ENCODE data around the gene SLC44A5.
"Not testable (repeated sequence)": the region's sequence is repeated elsewhere in the genome, so short reads cannot be mapped to it uniquely, and the experiment has no call there.

SLC44A5 gene

GRCh38 chr1:75522389-75522788 is 88.5 kb downstream of the SLC44A5 start:
- DNase-seq (ENCODE audit: low spot score) (no peak), FAIRE-seq (no peak)

DNA sequence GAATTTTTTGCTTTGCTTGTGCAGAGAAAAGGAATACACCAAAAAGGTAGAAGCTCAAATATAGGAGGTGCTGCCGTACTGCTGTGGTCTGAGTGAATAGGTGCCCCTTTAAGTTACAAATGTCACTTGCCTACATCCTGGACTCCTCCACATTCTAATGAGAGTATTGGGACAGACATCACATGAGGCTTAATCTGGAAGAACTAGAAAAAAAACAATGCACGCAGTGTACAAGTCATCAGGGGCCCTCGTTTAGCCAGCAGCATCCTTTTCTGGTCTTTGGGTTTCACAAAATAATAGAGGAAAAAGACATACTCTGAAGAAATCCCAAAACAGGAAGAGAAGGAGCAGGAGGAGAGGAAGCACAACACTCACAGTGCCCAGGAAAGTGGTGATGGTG is 89.3 kb downstream of the SLC44A5 start:
- DNase-seq (ENCODE audit: low spot score) (no peak), FAIRE-seq (no peak)

DNA sequence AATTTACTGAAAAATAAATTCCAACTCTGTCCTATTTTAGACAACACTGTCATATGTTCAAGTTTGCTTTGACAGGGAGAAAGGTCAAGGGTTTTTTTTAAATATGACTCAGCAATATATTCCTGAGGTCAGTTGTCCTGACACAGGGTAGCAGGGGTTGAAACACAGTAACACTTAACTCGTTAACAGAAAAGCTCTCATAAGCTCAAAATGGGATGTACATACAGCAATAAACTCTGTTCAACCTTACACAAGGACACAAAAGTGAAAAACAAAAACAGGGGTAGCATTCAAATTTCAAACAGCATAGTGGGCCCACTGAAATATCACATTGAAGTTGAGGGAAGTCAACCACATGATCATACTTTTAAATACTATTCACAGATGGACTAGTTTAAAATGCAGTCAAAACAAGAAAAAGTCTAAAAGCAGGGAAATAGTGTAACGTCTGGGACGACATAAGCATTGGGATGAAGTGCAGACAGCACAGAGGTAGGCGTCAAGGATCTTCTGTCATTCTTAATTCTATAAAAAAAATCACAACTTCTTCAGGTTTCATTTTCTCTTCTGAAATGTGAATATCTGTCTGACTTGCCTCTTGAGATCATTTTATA is 89.9 kb downstream of the SLC44A5 start:
- FAIRE-seq (no peak), DNase-seq (ENCODE audit: low spot score) (no peak)

GRCh38 chr1:75519651-75520427 is 91.1 kb downstream of the SLC44A5 start:
- no peak for FAIRE-seq

DNA sequence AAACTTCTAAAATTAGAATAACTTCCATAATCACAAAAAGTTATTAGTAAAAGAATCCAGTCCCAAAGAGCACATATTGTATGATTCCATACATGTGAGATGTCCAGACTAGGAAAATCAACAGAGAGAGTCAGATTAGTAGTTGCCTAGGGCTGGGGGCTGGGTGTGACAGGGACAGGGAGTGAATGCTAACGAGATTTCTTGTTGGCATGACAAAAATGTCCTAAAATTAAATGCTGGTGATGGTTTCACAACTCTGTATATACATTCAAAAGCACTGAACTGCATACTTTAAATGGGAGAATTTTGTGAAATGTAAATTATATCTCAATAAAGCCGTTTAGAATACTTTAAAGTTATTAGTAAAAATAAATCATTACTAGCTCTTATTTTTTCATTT is 92.2 kb downstream of the SLC44A5 start:
- FAIRE-seq (no peak), DNase-seq (ENCODE audit: low spot score) (no peak)

More at GRCh38 chr1:75519651-75520427, 91.1 kb downstream of the SLC44A5 start:
- DNase-seq (ENCODE audit: low spot score), result no peak

DNA sequence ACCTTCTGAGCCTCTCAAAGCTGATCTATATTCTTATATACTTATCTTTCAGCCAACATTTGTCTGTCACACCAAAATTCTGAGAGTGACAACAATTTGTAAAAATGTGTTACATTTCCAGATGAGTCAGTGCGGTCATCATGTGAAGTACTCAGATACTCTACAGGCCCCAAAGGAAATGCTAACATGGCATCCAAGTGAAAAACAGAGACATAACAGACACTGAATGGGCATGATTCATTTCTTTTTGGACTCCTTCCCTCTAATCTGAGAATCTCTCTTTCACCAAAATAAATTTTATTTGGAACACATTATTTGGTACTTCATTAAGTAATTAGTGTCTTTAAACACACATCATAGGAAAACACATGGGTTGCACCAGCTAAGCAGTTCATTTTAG is 96.6 kb downstream of the SLC44A5 start:
- FAIRE-seq (no peak), DNase-seq (ENCODE audit: low spot score) (no peak)

GRCh38 chr1:75506976-75507375 is 103.9 kb downstream of the SLC44A5 start:
- no peak for FAIRE-seq
- no peak for DNase-seq (ENCODE audit: low spot score)

GRCh38 chr1:75503221-75503974 is 107.5 kb downstream of the SLC44A5 start:
- DNase-seq (ENCODE audit: low spot score) (no peak), FAIRE-seq (no peak)

DNA sequence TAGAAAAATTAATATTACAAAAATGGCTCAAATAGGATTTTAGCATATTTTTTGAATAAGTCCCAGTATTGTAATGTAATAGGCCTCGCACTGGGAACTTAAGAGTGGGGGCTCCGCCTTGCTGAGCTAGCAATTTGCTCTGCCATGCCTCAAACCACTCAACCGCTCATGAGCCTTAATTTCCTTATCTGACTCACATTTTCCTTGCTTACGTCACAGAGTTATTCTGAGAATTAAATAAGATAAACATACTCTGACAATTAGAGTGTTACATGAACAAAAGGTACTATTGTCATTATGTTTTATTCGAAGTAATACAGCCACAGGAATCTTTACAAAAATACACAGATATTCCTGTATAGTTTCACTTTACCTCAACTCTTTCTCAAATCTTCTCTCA is 108.1 kb downstream of the SLC44A5 start:
- no peak for DNase-seq (ENCODE audit: low spot score)
- FAIRE-seq, result no peak

DNA sequence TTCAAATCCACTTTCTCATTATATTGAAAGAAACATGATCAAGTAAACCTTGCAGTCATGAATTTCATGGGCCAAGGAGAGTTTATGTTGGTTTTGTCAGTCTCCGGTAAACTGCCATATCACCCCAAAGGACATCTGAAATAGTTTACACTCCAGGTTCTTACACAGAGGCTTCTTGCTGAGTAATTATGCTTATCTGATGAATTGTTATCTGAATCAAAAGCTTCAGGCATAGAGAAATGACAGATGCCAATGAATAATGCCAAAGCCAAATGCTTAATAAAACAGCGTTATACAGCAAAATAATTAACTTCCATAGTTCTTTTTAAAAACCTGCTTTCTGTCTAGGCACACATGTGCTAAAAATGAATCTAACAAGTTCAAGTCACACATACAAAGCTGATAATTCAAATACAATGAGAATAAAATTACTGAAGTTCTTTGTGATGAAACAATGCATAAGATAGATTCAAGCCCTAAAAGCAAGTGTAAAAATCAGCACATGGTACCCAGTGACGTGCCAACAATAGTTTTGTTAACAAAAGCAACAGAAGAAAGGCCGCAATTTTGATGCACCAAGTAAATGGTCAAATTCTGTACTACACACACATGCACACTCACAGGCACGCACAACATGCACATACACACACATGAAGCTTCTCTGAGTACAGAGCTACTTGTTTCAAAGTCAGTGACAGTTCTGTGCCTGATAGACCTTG is 109.2 kb downstream of the SLC44A5 start:
- no peak for FAIRE-seq
- DNase-seq (ENCODE audit: low spot score), result no peak

DNA sequence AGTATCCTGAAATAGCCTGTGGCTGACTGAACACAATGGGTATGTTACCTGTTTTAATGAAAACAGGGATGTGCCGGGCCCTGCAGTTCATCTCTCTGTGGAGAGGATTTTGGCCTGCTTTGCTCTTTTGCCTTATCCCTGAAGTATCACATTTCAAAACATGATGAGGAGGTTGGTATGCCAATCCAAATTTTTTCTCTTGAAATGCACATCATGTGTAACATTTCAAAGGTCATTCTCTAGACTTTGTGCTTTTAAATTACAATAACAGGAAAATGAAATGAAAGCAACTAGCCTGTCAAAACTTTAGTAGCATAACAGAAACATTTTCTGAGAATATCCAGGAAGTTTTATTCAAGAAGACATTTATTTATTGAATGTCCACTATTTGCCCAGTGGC is 118.9 kb downstream of the SLC44A5 start:
- DNase-seq (ENCODE audit: low spot score) (no peak), FAIRE-seq (no peak)

DNA sequence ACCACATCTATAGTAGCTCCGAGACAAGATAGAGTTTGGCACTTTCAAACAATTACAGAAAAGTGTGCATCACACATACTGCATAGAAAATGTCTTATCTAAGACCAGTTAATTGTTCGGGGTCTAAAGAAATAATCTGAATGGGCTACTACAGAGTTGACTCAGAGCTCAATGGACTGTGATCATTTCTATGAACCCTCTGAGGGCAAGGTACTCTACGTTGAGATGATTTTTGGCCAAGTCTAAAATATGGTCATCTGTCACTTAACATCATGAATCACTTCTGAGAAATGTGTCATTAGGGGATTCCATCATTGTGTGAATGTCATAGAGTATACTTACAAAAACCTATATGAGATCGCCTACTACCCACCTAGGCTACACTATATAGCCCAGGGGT is 123.5 kb downstream of the SLC44A5 start:
- no peak for FAIRE-seq
- no peak for DNase-seq (ENCODE audit: low spot score)

DNA sequence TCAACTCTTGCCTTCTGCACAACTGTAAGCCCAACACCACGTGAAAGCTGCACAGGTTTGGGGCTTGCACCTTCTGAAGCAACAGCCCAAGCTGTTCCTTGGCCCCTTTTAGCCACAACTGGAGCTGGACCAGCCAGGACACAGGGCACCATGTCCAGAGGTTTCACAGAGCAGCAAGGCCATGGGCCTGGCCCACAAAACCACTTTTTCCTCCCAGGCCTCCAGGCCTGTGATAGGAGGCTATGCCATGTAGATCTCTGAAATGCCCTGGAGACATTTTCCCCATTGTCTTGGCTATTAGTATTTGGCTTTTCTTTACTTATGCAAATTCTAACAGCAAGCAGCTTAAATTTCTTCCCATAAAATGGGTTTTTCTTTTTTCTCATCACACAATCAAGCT is 126.1 kb downstream of the SLC44A5 start:
- FAIRE-seq (no peak), DNase-seq (ENCODE audit: low spot score) (no peak)

DNA sequence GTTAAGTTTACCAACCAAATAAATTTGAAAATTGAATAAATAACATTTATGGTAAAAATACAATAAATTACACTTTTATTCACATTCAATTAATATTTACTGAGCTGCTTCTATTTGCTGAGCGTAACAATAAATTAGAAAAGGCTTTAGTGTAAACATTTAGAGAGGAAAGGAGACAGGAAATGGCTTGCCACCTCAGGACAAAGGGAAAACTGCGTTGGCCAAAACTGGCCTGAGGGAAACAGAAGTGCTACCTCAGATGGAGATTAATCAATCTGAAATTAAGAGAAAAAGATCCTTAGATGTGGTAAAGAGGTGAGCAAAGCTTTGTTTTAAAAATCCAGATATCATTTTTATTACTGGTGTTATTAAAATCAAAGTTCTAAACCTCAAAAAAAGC is 128.0 kb downstream of the SLC44A5 start:
- DNase-seq (ENCODE audit: low spot score) (no peak), FAIRE-seq (no peak)

DNA sequence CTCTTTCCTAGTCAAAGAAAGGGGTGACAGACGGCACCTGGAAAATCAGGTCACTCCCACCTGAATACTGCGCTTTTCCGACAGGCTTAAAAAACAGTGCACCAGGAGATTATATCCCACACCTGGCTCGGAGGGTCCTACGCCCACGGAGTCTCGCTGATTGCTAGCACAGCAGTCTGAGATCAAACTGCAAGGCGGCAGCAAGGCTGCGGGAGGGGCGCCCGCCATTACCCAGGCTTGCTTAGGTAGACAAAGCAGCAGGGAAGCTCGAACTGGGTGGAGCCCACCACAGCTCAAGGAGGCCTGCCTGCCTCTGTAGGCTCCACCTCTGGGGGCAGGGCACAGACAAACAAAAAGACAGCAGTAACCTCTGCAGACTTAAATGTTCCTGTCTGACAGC is 134.4 kb downstream of the SLC44A5 start:
- DNase-seq (ENCODE audit: low spot score); FAIRE-seq: not testable (repeated sequence)

DNA sequence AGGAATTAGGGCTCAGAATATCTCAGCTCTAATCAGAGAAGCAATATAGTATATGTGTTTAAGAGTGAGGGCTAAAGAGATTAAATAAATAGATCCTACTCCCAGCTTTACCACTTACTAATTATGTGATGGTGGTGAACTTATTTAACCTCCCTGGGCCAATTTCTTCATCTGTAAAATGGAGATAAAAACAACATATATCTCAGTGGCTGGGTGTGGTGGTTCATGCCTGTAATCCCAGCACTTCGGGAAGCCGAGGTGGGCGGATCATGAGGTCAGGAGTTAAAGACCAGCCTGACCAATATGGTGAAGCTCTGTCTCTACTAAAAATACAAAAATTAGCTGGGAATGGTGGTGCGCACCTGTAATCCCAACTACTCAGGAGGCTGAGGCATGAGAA is 135.2 kb downstream of the SLC44A5 start:
- DNase-seq (ENCODE audit: low spot score) (no peak), FAIRE-seq (no peak)

GRCh38 chr1:75472971-75473603 is 137.8 kb downstream of the SLC44A5 start:
- DNase-seq (ENCODE audit: low spot score), result no peak
- no peak for FAIRE-seq

- no peak for DNase-seq (ENCODE audit: low spot score)
- no peak for FAIRE-seq
These were observed 138.6 kb downstream of the SLC44A5 start for GRCh38 chr1:75472089-75472970.

DNA sequence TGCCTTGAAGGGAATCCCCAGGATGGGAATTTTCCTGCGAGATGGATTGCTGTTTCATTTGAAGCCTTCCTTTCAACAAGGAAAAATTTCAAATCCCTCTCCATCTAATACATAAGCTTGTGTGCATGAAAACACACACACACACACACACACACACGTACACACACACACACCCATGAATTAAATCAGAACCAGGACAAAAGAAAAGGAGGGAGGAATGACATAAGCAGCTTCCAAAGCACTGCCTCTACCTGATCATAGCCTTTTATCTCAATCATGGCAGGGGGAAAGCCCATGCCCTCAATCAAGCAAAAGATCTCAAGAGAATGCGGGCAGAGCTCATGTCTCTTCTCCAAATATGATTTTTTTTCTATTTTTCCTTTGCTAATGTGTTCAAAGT is 139.7 kb downstream of the SLC44A5 start:
- DNase-seq (ENCODE audit: low spot score) (no peak), FAIRE-seq (no peak)

DNA sequence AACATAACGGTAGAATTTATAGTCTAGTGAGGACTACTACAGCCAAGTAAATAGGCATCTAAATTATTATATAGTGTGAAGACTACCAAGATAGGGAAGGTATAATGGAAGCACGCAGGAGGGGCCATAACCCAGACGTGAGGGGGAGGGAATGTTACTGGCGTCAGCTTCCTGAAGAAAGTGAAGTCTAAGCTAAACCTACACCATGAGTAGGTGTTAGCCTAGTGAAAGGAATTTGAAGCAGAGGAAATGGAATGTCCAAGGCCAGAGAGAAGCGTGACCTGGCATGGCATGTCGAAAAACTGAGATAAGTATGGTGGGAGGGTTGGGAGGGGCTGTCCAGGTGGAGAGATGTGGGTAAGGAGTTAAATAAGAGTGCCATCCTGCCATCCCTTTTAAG is 140.5 kb downstream of the SLC44A5 start:
- no peak for FAIRE-seq
- DNase-seq (ENCODE audit: low spot score), result no peak
